ENCODE data around the gene CAPZB. TPM values are rescaled to one million over a fixed set of nuclear protein-coding genes. Genes with fewer than 3 reads are reported as not detected.

The CAPZB gene
- total and polyA plus RNA-seq, 7 donors: 128 to 454 (median 214) TPM

GRCh38 chr1:19360016-19360415 lies 125.3 kb downstream of the CAPZB start:
- no peak for DNase-seq
- TF ChIP-seq POLR2A (IDR thresholded peaks at IDR 0.05) (no peak), POLR2AphosphoS5 (IDR thresholded peaks at IDR 0.05) (no peak), EP300 (IDR thresholded peaks at IDR 0.05) (no peak), CTCF (IDR thresholded peaks at IDR 0.05) (no peak)
- H3K27ac ChIP-seq: peak overlapping the region in 2 of 4 donors; percentile 17 to 50
- peaks cover 0 to 41% (median 35%) of the 10 kb centered on the region in 4 donors for H3K4me1 ChIP-seq
- intact Hi-C loops (cut with DNase I): no loop called here
- H3K36me3 ChIP-seq: peaks cover 8 to 36% (median 19%) of the 10 kb centered on the region in 4 donors
- H3K27me3 ChIP-seq: no peaks in the 10 kb centered on the region
- no peaks in the 10 kb centered on the region for H3K9me3 ChIP-seq
- 47 to 78% methylated on average over 6 of the region's 6 CpGs for WGBS, 2 donors
- no peak overlapping the region for H3K4me3 ChIP-seq

GRCh38 chr1:19359357-19359756 lies 126.0 kb downstream of the CAPZB start:
- H3K4me3 ChIP-seq: no peak overlapping the region
- TF ChIP-seq EP300 (IDR thresholded peaks at IDR 0.05) (no peak), POLR2A (IDR thresholded peaks at IDR 0.05) (no peak), POLR2AphosphoS5 (IDR thresholded peaks at IDR 0.05) (no peak), CTCF (IDR thresholded peaks at IDR 0.05) (no peak)

GRCh38 chr1:19358710-19359109 lies 126.6 kb downstream of the CAPZB start:
- H3K9me3 ChIP-seq: no peaks in the 10 kb centered on the region
- TF ChIP-seq CTCF (IDR thresholded peaks at IDR 0.05) (no peak), POLR2A (IDR thresholded peaks at IDR 0.05) (no peak)
- no peak overlapping the region for H3K27ac ChIP-seq
- peaks cover 0 to 38% (median 30%) of the 10 kb centered on the region in 4 donors for H3K4me1 ChIP-seq
- peaks cover 15 to 43% (median 28%) of the 10 kb centered on the region in 4 donors for H3K36me3 ChIP-seq
- WGBS, 2 donors: 92 to 93% methylated on average over 8 of the region's 8 CpGs
- DNase-seq: no peak
- intact Hi-C loops (cut with DNase I): no loop called here
- H3K4me3 ChIP-seq: no peak overlapping the region
- no peaks in the 10 kb centered on the region for H3K27me3 ChIP-seq

More at GRCh38 chr1:19359357-19359756, 126.0 kb downstream of the CAPZB start:
- WGBS, 2 donors: 77 to 87% methylated on average over 11 of the region's 11 CpGs
- peaks cover 0 to 40% (median 34%) of the 10 kb centered on the region in 4 donors for H3K4me1 ChIP-seq
- H3K9me3 ChIP-seq: no peaks in the 10 kb centered on the region
- H3K27me3 ChIP-seq: no peaks in the 10 kb centered on the region
- peaks cover 13 to 36% (median 26%) of the 10 kb centered on the region in 4 donors for H3K36me3 ChIP-seq
- no peak for DNase-seq
- peak overlapping the region in 2 of 4 donors; percentile 17 to 50 for H3K27ac ChIP-seq
- intact Hi-C loops (cut with DNase I): no loop called here

- TF ChIP-seq CTCF (IDR thresholded peaks at IDR 0.05): no peak
- TF ChIP-seq POLR2AphosphoS5 (IDR thresholded peaks at IDR 0.05): no peak
- no peak for TF ChIP-seq POLR2A (IDR thresholded peaks at IDR 0.05)
- TF ChIP-seq EP300 (IDR thresholded peaks at IDR 0.05): no peak
- H3K9me3 ChIP-seq: no peaks in the 10 kb centered on the region
- no peaks in the 10 kb centered on the region for H3K27me3 ChIP-seq
- peaks cover 21 to 55% (median 32%) of the 10 kb centered on the region in 4 donors for H3K36me3 ChIP-seq
- H3K4me1 ChIP-seq: peaks cover 0 to 44% (median 39%) of the 10 kb centered on the region in 4 donors
- intact Hi-C loops (cut with DNase I): no loop called here
- no peak overlapping the region for H3K27ac ChIP-seq
- DNase-seq: no peak
- H3K4me3 ChIP-seq: no peak overlapping the region
- WGBS, 2 donors: 87 to 90% methylated on average over 13 of the region's 13 CpGs
Observed at GRCh38 chr1:19357299-19357986, 127.9 kb downstream of the CAPZB start.

Measured in sigmoid colon (tissue), 7 donors.